ENCODE results near the gene BARHL1. TPM values are rescaled to one million over a fixed set of nuclear protein-coding genes. Genes with fewer than 3 reads are reported as not detected.
"Not testable (repeated sequence)": the region's sequence is repeated elsewhere in the genome, so short reads cannot be mapped to it uniquely, and the experiment has no call there.

Gene BARHL1
- total RNA-seq, 1 donor from 2014 or later = not detected

GRCh38 chr9:132554755-132555154 lies 27.7 kb upstream of the BARHL1 start:
- ATAC-seq = no peak
- intact Hi-C loops (cut with DNase I) = no loop called here
- no peak for DNase-seq (ENCODE audit: missing footprints)

- intact Hi-C loops (cut with DNase I) = no loop called here
- DNase-seq (ENCODE audit: missing footprints) = no peak
- ATAC-seq = no peak
Observed at GRCh38 chr9:132555528-132555927, 26.9 kb upstream of the BARHL1 start.

GRCh38 chr9:132556235-132556634 lies 26.2 kb upstream of the BARHL1 start:
- ATAC-seq = no peak
- DNase-seq (ENCODE audit: missing footprints) = no peak
- intact Hi-C loops (cut with DNase I) = no loop called here

- ATAC-seq (no peak), DNase-seq (ENCODE audit: missing footprints) (no peak)
- intact Hi-C loops (cut with DNase I) = no loop called here
Observed at GRCh38 chr9:132556714-132557113, 25.7 kb upstream of the BARHL1 start.

- intact Hi-C loops (cut with DNase I) = no loop called here
Observed at GRCh38 chr9:132557159-132557558, 25.2 kb upstream of the BARHL1 start.

GRCh38 chr9:132559711-132560110 lies 22.7 kb upstream of the BARHL1 start:
- ATAC-seq (no peak), DNase-seq (ENCODE audit: missing footprints) (no peak)
- intact Hi-C loops (cut with DNase I) = no loop called here

More at GRCh38 chr9:132557159-132557558, 25.2 kb upstream of the BARHL1 start:
- DNase-seq (ENCODE audit: missing footprints) (no peak), ATAC-seq (no peak)

GRCh38 chr9:132560616-132561202 lies 21.7 kb upstream of the BARHL1 start:
- DNase-seq (ENCODE audit: missing footprints) (no peak), ATAC-seq (peak; percentile 31)
- intact Hi-C loops (cut with DNase I) = no loop called here

- ATAC-seq = peak; percentile 42
- intact Hi-C loops (cut with DNase I) = no loop called here
- no peak for DNase-seq (ENCODE audit: missing footprints)
Observed at GRCh38 chr9:132562306-132562573, 20.2 kb upstream of the BARHL1 start.

- no peak for DNase-seq (ENCODE audit: missing footprints)
- ATAC-seq = no peak
- intact Hi-C loops (cut with DNase I) = no loop called here
Observed at GRCh38 chr9:132564526-132564925, 17.9 kb upstream of the BARHL1 start.

GRCh38 chr9:132568787-132569186 lies 13.6 kb upstream of the BARHL1 start:
- DNase-seq (ENCODE audit: missing footprints); ATAC-seq; intact Hi-C loops (cut with DNase I): not testable (repeated sequence)

- intact Hi-C loops (cut with DNase I) = loop anchor here (2.0 kb wide), 1 partner anchor 153 kb away; no protein-coding TSS in a partner anchor
- ATAC-seq (no peak), DNase-seq (ENCODE audit: missing footprints) (no peak)
Observed at GRCh38 chr9:132571806-132572600, 10.4 kb upstream of the BARHL1 start.

- no peak for DNase-seq (ENCODE audit: missing footprints)
- intact Hi-C loops (cut with DNase I) = loop anchor here (2.0 kb wide), 1 partner anchor 154 kb away; no protein-coding TSS in a partner anchor
- no peak for ATAC-seq
Observed at GRCh38 chr9:132572921-132573320, 9.5 kb upstream of the BARHL1 start.

GRCh38 chr9:132575005-132575609 lies 7.3 kb upstream of the BARHL1 start:
- intact Hi-C loops (cut with DNase I) = loop anchor here (1.0 to 5.0 kb wide), 3 partner anchors 68 to 227 kb away; partner anchors contain the start of gene CFAP77
- DNase-seq (ENCODE audit: missing footprints) (no peak), ATAC-seq (peak; percentile 69)

- DNase-seq (ENCODE audit: missing footprints) (no peak), ATAC-seq (no peak)
- intact Hi-C loops (cut with DNase I) = loop anchor here (1.0 to 5.0 kb wide), 3 partner anchors 69 to 226 kb away; partner anchors contain the start of gene CFAP77
Observed at GRCh38 chr9:132575811-132576210, 6.6 kb upstream of the BARHL1 start.

GRCh38 chr9:132577119-132577518 lies 5.3 kb upstream of the BARHL1 start:
- intact Hi-C loops (cut with DNase I) = loop anchor here (5.0 kb wide), 1 partner anchor 225 kb away; no protein-coding TSS in a partner anchor
- ATAC-seq = no peak
- DNase-seq (ENCODE audit: missing footprints) = no peak

GRCh38 chr9:132578367-132578932 lies 4.0 kb upstream of the BARHL1 start:
- no peak for DNase-seq (ENCODE audit: missing footprints)
- intact Hi-C loops (cut with DNase I) = loop anchor here (5.0 kb wide), 1 partner anchor 224 kb away; no protein-coding TSS in a partner anchor
- ATAC-seq = no peak

GRCh38 chr9:132579427-132579798 lies 3.0 kb upstream of the BARHL1 start:
- DNase-seq (ENCODE audit: missing footprints) (no peak), ATAC-seq (no peak)
- intact Hi-C loops (cut with DNase I) = loop anchor here (5.0 kb wide), 1 partner anchor 223 kb away; no protein-coding TSS in a partner anchor

GRCh38 chr9:132582786-132583583 lies 579 bp downstream of the BARHL1 start:
- ATAC-seq (peak; percentile 5), DNase-seq (ENCODE audit: missing footprints) (no peak)
- intact Hi-C loops (cut with DNase I) = no loop called here
